ENCODE measurements around the gene CAPN15.

The CAPN15 gene

GRCh38 chr16:543301-544164 is 16.0 kb downstream of the CAPN15 start:
- FAIRE-seq (no peak), DNase-seq (ENCODE audit: insufficient read length, low spot score) (no peak)
- TF ChIP-seq CTCF (IDR thresholded peaks at IDR 0.05; ENCODE audit: insufficient read depth, missing control alignments): no peak

GRCh38 chr16:544517-544916 is 17.0 kb downstream of the CAPN15 start:
- DNase-seq (ENCODE audit: insufficient read length, low spot score) (no peak), FAIRE-seq (no peak)
- no peak for TF ChIP-seq CTCF (IDR thresholded peaks at IDR 0.05; ENCODE audit: insufficient read depth, missing control alignments)

GRCh38 chr16:546909-547770 is 19.6 kb downstream of the CAPN15 start:
- DNase-seq (ENCODE audit: insufficient read length, low spot score) (no peak), FAIRE-seq (no peak)
- TF ChIP-seq CTCF (IDR thresholded peaks at IDR 0.05; ENCODE audit: insufficient read depth, missing control alignments): no peak

- DNase-seq (ENCODE audit: insufficient read length, low spot score) (no peak), FAIRE-seq (no peak)
- TF ChIP-seq CTCF (IDR thresholded peaks at IDR 0.05; ENCODE audit: insufficient read depth, missing control alignments): no peak
Observed at GRCh38 chr16:548586-548985, 21.1 kb downstream of the CAPN15 start.

GRCh38 chr16:549544-550263 is 22.2 kb downstream of the CAPN15 start:
- no peak for FAIRE-seq
- no peak for DNase-seq (ENCODE audit: insufficient read length, low spot score)
- TF ChIP-seq CTCF (IDR thresholded peaks at IDR 0.05; ENCODE audit: insufficient read depth, missing control alignments): no peak

GRCh38 chr16:551210-551609 is 23.7 kb downstream of the CAPN15 start:
- no peak for TF ChIP-seq CTCF (IDR thresholded peaks at IDR 0.05; ENCODE audit: insufficient read depth, missing control alignments)
- DNase-seq (ENCODE audit: insufficient read length, low spot score) (no peak), FAIRE-seq (no peak)

Measured in D721Med (cell line).